ENCODE results near the gene IFIT3.
A peak's percentile ranks its signal among the peaks of the same experiment; 100 is the strongest.
"Not testable (repeated sequence)": the region's sequence is repeated elsewhere in the genome, so short reads cannot be mapped to it uniquely, and the experiment has no call there.

The IFIT3 gene

GRCh38 chr10:89304446-89304845 lies 23.4 kb upstream of the IFIT3 start:
- DNase-seq, result no peak

- no peak for DNase-seq
These were observed 22.9 kb upstream of the IFIT3 start for GRCh38 chr10:89304925-89305324.

GRCh38 chr10:89305766-89306433 lies 21.9 kb upstream of the IFIT3 start:
- DNase-seq, result no peak

- DNase-seq, result no peak
These were observed 21.1 kb upstream of the IFIT3 start for GRCh38 chr10:89306434-89307268.

- DNase-seq, result no peak
These were observed 20.6 kb upstream of the IFIT3 start for GRCh38 chr10:89307269-89307577.

- no peak for DNase-seq
These were observed 19.5 kb upstream of the IFIT3 start for GRCh38 chr10:89308266-89308665.

GRCh38 chr10:89308736-89309135 lies 19.1 kb upstream of the IFIT3 start:
- no peak for DNase-seq

GRCh38 chr10:89309156-89310055 lies 18.4 kb upstream of the IFIT3 start:
- no peak for DNase-seq

GRCh38 chr10:89310056-89310893 lies 17.5 kb upstream of the IFIT3 start:
- no peak for DNase-seq

- DNase-seq, result no peak
These were observed 14.8 kb upstream of the IFIT3 start for GRCh38 chr10:89312973-89313372.

- DNase-seq, result no peak
These were observed 13.1 kb upstream of the IFIT3 start for GRCh38 chr10:89314676-89315075.

GRCh38 chr10:89318047-89318446 lies 9.8 kb upstream of the IFIT3 start:
- DNase-seq, result not testable (repeated sequence)

- not testable (repeated sequence) for DNase-seq
These were observed 2.7 kb upstream of the IFIT3 start for GRCh38 chr10:89325081-89325480.

GRCh38 chr10:89325856-89326255 lies 1.9 kb upstream of the IFIT3 start:
- DNase-seq, result not testable (repeated sequence)

GRCh38 chr10:89329151-89329550 lies 1.4 kb downstream of the IFIT3 start:
- DNase-seq, result no peak

GRCh38 chr10:89330014-89330413 lies 2.2 kb downstream of the IFIT3 start:
- DNase-seq, result not testable (repeated sequence)

GRCh38 chr10:89330537-89331212 lies 2.9 kb downstream of the IFIT3 start:
- DNase-seq, result no peak

GRCh38 chr10:89331487-89332122 lies 3.8 kb downstream of the IFIT3 start:
- not testable (repeated sequence) for DNase-seq

- peak; percentile 65 for DNase-seq
These were observed 4.4 kb downstream of the IFIT3 start for GRCh38 chr10:89332123-89332633.

GRCh38 chr10:89335226-89335625 lies 7.4 kb downstream of the IFIT3 start:
- DNase-seq, result no peak

GRCh38 chr10:89336241-89336640 lies 8.4 kb downstream of the IFIT3 start:
- DNase-seq, result no peak
